Measurements from ENCODE around the gene TGFBR3. TPM values are rescaled to one million over a fixed set of nuclear protein-coding genes. Genes with fewer than 3 reads are reported as not detected.

Gene TGFBR3
- total and polyA plus RNA-seq, 2 experiments from 2014 or later: 46.8 to 68.3 TPM

- 82% methylated on average over 8 of the region's 8 CpGs for WGBS (ENCODE audit: low lambda C conversion rate, missing lambda C conversion rate)
- H3K9me3 ChIP-seq (ENCODE audit: low read depth): no peaks in the 10 kb centered on the region
- no peaks in the 10 kb centered on the region for H3K9me2 ChIP-seq (replicated peaks; ENCODE audit: insufficient read depth)
- no peaks in the 10 kb centered on the region for H3K36me3 ChIP-seq (replicated peaks; ENCODE audit: insufficient read depth, low read depth)
- H3K4me2 ChIP-seq: peak overlapping the region; percentile 28
- peak overlapping the region; percentile 90 for H3K27ac ChIP-seq
- no peak overlapping the region for H3K4me3 ChIP-seq
- peaks cover 33% of the 10 kb centered on the region for H3K4me1 ChIP-seq (ENCODE audit: insufficient read depth)
- no peaks in the 10 kb centered on the region for H4K20me1 ChIP-seq (ENCODE audit: insufficient read depth, poor library complexity, severe bottlenecking)
- H3K79me2 ChIP-seq: no peaks in the 10 kb centered on the region
- no peak overlapping the region for H2AFZ ChIP-seq
- DNase-seq (ENCODE audit: low spot score): no peak
- no peak for TF ChIP-seq EZH2phosphoT487 (IDR thresholded peaks at IDR 0.05; ENCODE audit: low read depth, severe bottlenecking, unreplicated experiment)
- no peaks in the 10 kb centered on the region for H3K27me3 ChIP-seq
Measured at GRCh38 chr1:91734761-91735160, 151.2 kb downstream of the TGFBR3 start.

GRCh38 chr1:91733108-91733710 is 152.7 kb downstream of the TGFBR3 start:
- Histone ChIP-seq H3K79me2 (no peaks in the 10 kb centered on the region), H3K4me1 (ENCODE audit: insufficient read depth) (peaks cover 33% of the 10 kb centered on the region), H3K36me3 (replicated peaks; ENCODE audit: insufficient read depth, low read depth) (no peaks in the 10 kb centered on the region), H3K9me3 (ENCODE audit: low read depth) (no peaks in the 10 kb centered on the region), H3K27me3 (no peaks in the 10 kb centered on the region), H3K4me2 (peak overlapping the region; percentile 13), H4K20me1 (ENCODE audit: insufficient read depth, poor library complexity, severe bottlenecking) (no peaks in the 10 kb centered on the region), H2AFZ (no peak overlapping the region), H3K27ac (peak overlapping the region; percentile 30), H3K4me3 (no peak overlapping the region), H3K9me2 (replicated peaks; ENCODE audit: insufficient read depth) (no peaks in the 10 kb centered on the region)
- WGBS (ENCODE audit: low lambda C conversion rate, missing lambda C conversion rate): 76% methylated on average over 8 of the region's 8 CpGs
- TF ChIP-seq EZH2phosphoT487 (IDR thresholded peaks at IDR 0.05; ENCODE audit: low read depth, severe bottlenecking, unreplicated experiment) (no peak), EZH2 (IDR thresholded peaks at IDR 0.05; ENCODE audit: borderline replicate concordance) (no peak), CTCF (IDR thresholded peaks at IDR 0.05; ENCODE audit: poor library complexity) (no peak)
- DNase-seq (ENCODE audit: low spot score): no peak

GRCh38 chr1:91732291-91733107 is 153.5 kb downstream of the TGFBR3 start:
- Histone ChIP-seq H2AFZ (no peak overlapping the region), H3K4me3 (no peak overlapping the region), H3K27me3 (no peaks in the 10 kb centered on the region), H3K4me1 (ENCODE audit: insufficient read depth) (peaks cover 31% of the 10 kb centered on the region), H3K9me3 (ENCODE audit: low read depth) (no peaks in the 10 kb centered on the region), H3K27ac (peak overlapping the region; percentile 66), H3K4me2 (peak overlapping the region; percentile 13), H3K79me2 (no peaks in the 10 kb centered on the region), H4K20me1 (ENCODE audit: insufficient read depth, poor library complexity, severe bottlenecking) (no peaks in the 10 kb centered on the region), H3K36me3 (replicated peaks; ENCODE audit: insufficient read depth, low read depth) (no peaks in the 10 kb centered on the region), H3K9me2 (replicated peaks; ENCODE audit: insufficient read depth) (no peaks in the 10 kb centered on the region)
- DNase-seq (ENCODE audit: low spot score): peak; percentile 84
- no peak for TF ChIP-seq CTCF (IDR thresholded peaks at IDR 0.05; ENCODE audit: poor library complexity)
- 65% methylated on average over 15 of the region's 15 CpGs for WGBS (ENCODE audit: low lambda C conversion rate, missing lambda C conversion rate)

- Histone ChIP-seq H3K9me2 (replicated peaks; ENCODE audit: insufficient read depth) (no peaks in the 10 kb centered on the region), H3K9me3 (ENCODE audit: low read depth) (no peaks in the 10 kb centered on the region), H3K4me3 (no peak overlapping the region), H3K36me3 (replicated peaks; ENCODE audit: insufficient read depth, low read depth) (no peaks in the 10 kb centered on the region), H3K4me2 (no peak overlapping the region), H3K27ac (peak overlapping the region; percentile 66), H3K79me2 (no peaks in the 10 kb centered on the region), H3K27me3 (no peaks in the 10 kb centered on the region), H2AFZ (no peak overlapping the region), H4K20me1 (ENCODE audit: insufficient read depth, poor library complexity, severe bottlenecking) (no peaks in the 10 kb centered on the region), H3K4me1 (ENCODE audit: insufficient read depth) (peaks cover 25% of the 10 kb centered on the region)
- TF ChIP-seq CTCF (IDR thresholded peaks at IDR 0.05; ENCODE audit: poor library complexity): no peak
- no peak for TF ChIP-seq EZH2phosphoT487 (IDR thresholded peaks at IDR 0.05; ENCODE audit: low read depth, severe bottlenecking, unreplicated experiment)
- TF ChIP-seq EZH2 (IDR thresholded peaks at IDR 0.05; ENCODE audit: borderline replicate concordance): no peak
- no peak for DNase-seq (ENCODE audit: low spot score)
- 94% methylated on average over 4 of the region's 4 CpGs for WGBS (ENCODE audit: low lambda C conversion rate, missing lambda C conversion rate)
Measured at GRCh38 chr1:91731815-91732214, 154.1 kb downstream of the TGFBR3 start.
